Measurements from ENCODE around the gene RABGEF1. TPM values are rescaled to one million over a fixed set of nuclear protein-coding genes. Genes with fewer than 3 reads are reported as not detected.

Gene RABGEF1
- total RNA-seq, 3 donors from 2014 or later (not counting 1 experiment from before 2014, with no cell fraction given), result 26.1 to 38.1 (median 31.7) TPM

GRCh38 chr7:66790725-66791124, 50.2 kb downstream of the RABGEF1 start:
- Mint-ChIP-seq H3K27ac (peak overlapping the region; percentile 76 to 87), H3K4me3 (peak overlapping the region; percentile 80), H3K4me1 (peaks cover 25 to 35% of the 10 kb centered on the region in 2 donors), H3K9me3 (no peaks in the 10 kb centered on the region), H3K27me3 (ENCODE audit: low read depth in 2 of 2) (no peaks in the 10 kb centered on the region), H3K36me3 (no peaks in the 10 kb centered on the region)
- peaks cover 13% of the 10 kb centered on the region for H3K4me1 ChIP-seq (ENCODE audit: control insufficient read depth, insufficient read depth, low read length)
- DNase-seq (no peak), ATAC-seq (no peak)
- no peak overlapping the region for H3K4me3 ChIP-seq (ENCODE audit: low read length)
- H3K9me3 ChIP-seq (ENCODE audit: control insufficient read depth, insufficient read depth, low read length), result no peaks in the 10 kb centered on the region
- H3K27me3 ChIP-seq (ENCODE audit: control insufficient read depth, insufficient read depth, low read length), result no peaks in the 10 kb centered on the region
- peaks cover 25% of the 10 kb centered on the region for H3K36me3 ChIP-seq (ENCODE audit: control insufficient read depth, insufficient read depth, low read length)
- peak overlapping the region; percentile 24 for H3K27ac ChIP-seq (ENCODE audit: low read length)
- intact Hi-C loops (cut with micrococcal nuclease), result no loop called here
- TF ChIP-seq CTCF (IDR thresholded peaks at IDR 0.05), result no peak
- 90% methylated on average over 3 of the region's 3 CpGs for WGBS (ENCODE audit: insufficient coverage)

- no peak for ATAC-seq
- no peaks in the 10 kb centered on the region for H3K9me3 Mint-ChIP-seq
- peaks cover 68% of the 10 kb centered on the region for H3K36me3 ChIP-seq (ENCODE audit: control insufficient read depth, insufficient read depth, low read length)
- intact Hi-C loops (cut with micrococcal nuclease), result no loop called here
- H3K4me1 Mint-ChIP-seq, result peaks cover 0 to 10% of the 10 kb centered on the region in 2 donors
- no peaks in the 10 kb centered on the region for H3K27me3 Mint-ChIP-seq (ENCODE audit: low read depth in 2 of 2)
- no peaks in the 10 kb centered on the region for H3K27me3 ChIP-seq (ENCODE audit: control insufficient read depth, insufficient read depth, low read length)
- H3K36me3 Mint-ChIP-seq, result peaks cover 7% of the 10 kb centered on the region
- H3K4me3 ChIP-seq (ENCODE audit: low read length), result no peak overlapping the region
- no peak overlapping the region for H3K4me3 Mint-ChIP-seq
- peak overlapping the region in 1 of 2 donors; percentile 19 for H3K27ac Mint-ChIP-seq
- H3K27ac ChIP-seq (ENCODE audit: low read length), result no peak overlapping the region
- H3K9me3 ChIP-seq (ENCODE audit: control insufficient read depth, insufficient read depth, low read length), result no peaks in the 10 kb centered on the region
- WGBS (ENCODE audit: insufficient coverage), result 95% methylated on average over 8 of the region's 8 CpGs
- no peak for TF ChIP-seq CTCF (IDR thresholded peaks at IDR 0.05)
- no peaks in the 10 kb centered on the region for H3K4me1 ChIP-seq (ENCODE audit: control insufficient read depth, insufficient read depth, low read length)
- no peak for DNase-seq
These were observed 60.1 kb downstream of the RABGEF1 start for GRCh38 chr7:66800591-66800990.

DNA sequence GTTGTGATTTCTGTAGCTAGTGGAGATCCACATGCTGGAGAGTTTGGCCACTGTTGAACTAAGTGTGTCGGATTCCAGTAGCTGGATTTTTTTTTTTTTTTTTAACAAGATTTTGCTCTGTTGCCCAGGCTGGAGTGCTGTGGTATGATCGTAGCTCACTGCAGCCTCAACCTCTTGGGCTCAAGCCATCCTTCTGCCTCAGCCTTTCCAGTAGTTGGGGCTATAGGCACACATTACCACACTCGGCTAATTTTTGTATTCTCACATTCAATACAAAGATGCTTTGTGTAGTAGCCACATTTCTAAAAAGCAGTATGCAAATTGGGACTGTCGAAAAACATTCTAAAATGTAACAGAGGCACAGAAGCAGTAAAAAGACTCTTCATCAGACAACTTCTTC, 63.5 kb downstream of the RABGEF1 start:
- H3K9me3 ChIP-seq (ENCODE audit: control insufficient read depth, insufficient read depth, low read length), result no peaks in the 10 kb centered on the region
- peaks cover 69% of the 10 kb centered on the region for H3K36me3 ChIP-seq (ENCODE audit: control insufficient read depth, insufficient read depth, low read length)
- no peak overlapping the region for H3K27ac Mint-ChIP-seq
- H3K36me3 Mint-ChIP-seq, result peaks cover 26% of the 10 kb centered on the region
- no peaks in the 10 kb centered on the region for H3K4me1 ChIP-seq (ENCODE audit: control insufficient read depth, insufficient read depth, low read length)
- no peak overlapping the region for H3K4me3 ChIP-seq (ENCODE audit: low read length)
- H3K9me3 Mint-ChIP-seq, result no peaks in the 10 kb centered on the region
- H3K27ac ChIP-seq (ENCODE audit: low read length), result no peak overlapping the region
- DNase-seq (no peak), ATAC-seq (no peak)
- no peaks in the 10 kb centered on the region for H3K27me3 ChIP-seq (ENCODE audit: control insufficient read depth, insufficient read depth, low read length)
- peaks cover 0 to 10% of the 10 kb centered on the region in 2 donors for H3K4me1 Mint-ChIP-seq
- no peak for TF ChIP-seq CTCF (IDR thresholded peaks at IDR 0.05)
- no peak overlapping the region for H3K4me3 Mint-ChIP-seq
- 92% methylated on average over 4 of the region's 4 CpGs for WGBS (ENCODE audit: insufficient coverage)
- no peaks in the 10 kb centered on the region for H3K27me3 Mint-ChIP-seq (ENCODE audit: low read depth in 2 of 2)
- intact Hi-C loops (cut with micrococcal nuclease), result no loop called here

GRCh38 chr7:66807736-66808135, 67.2 kb downstream of the RABGEF1 start:
- H3K4me1 Mint-ChIP-seq, result no peaks in the 10 kb centered on the region
- ATAC-seq, result no peak
- H3K27me3 Mint-ChIP-seq (ENCODE audit: low read depth in 2 of 2), result no peaks in the 10 kb centered on the region
- intact Hi-C loops (cut with micrococcal nuclease), result no loop called here
- Histone ChIP-seq H3K9me3 (ENCODE audit: control insufficient read depth, insufficient read depth, low read length) (no peaks in the 10 kb centered on the region), H3K4me3 (ENCODE audit: low read length) (no peak overlapping the region), H3K36me3 (ENCODE audit: control insufficient read depth, insufficient read depth, low read length) (peaks cover 67% of the 10 kb centered on the region), H3K4me1 (ENCODE audit: control insufficient read depth, insufficient read depth, low read length) (no peaks in the 10 kb centered on the region), H3K27ac (ENCODE audit: low read length) (no peak overlapping the region), H3K27me3 (ENCODE audit: control insufficient read depth, insufficient read depth, low read length) (no peaks in the 10 kb centered on the region)
- peaks cover 28% of the 10 kb centered on the region for H3K36me3 Mint-ChIP-seq
- TF ChIP-seq CTCF (IDR thresholded peaks at IDR 0.05), result no peak
- WGBS (ENCODE audit: insufficient coverage), result 96% methylated on average over 9 of the region's 9 CpGs
- H3K27ac Mint-ChIP-seq, result peak overlapping the region in 1 of 2 donors; percentile 8
- no peak overlapping the region for H3K4me3 Mint-ChIP-seq
- no peak for DNase-seq
- H3K9me3 Mint-ChIP-seq, result no peaks in the 10 kb centered on the region

Data from natural killer cell (primary cell).